Heart left ventricle (tissue), 13 donors: ENCODE data around the gene LLPH.

ENCODE experiments used
- POLR2A ChIP-seq, 2 donors: fragments of 450-650 bp; IDR thresholded peaks; one replicate each; pipeline ENCODE4 v1.6.1; 2017; ENCODE audit warnings: antibody characterized with exemption in 2 of 2, mild to moderate bottlenecking in 2 of 2, moderate library complexity in 2 of 2
- TF ChIP-seq, protein P1 (sequence below), 12 donors: fragments of 200-600 bp; sonication (generic) in 4 of 12; IDR thresholded peaks; one replicate each; pipeline versions ENCODE4 v1.5.0 to v1.8.0; 2018 to 2022; ENCODE audit warnings: antibody characterized with exemption in 12 of 12, mild to moderate bottlenecking in 5 of 12
- donor health status: ischemic (EF 13 %, LVEDD 7.1; RV severe dilation, severe dysfunction).
- donor health status: DM: no; HTN: yes; CAD: no.
- donor health status: DM: no; HTN: no; CAD: no.
- donor health status: ischemic (EF 25% LVEDD 6.9; RV normal size, moderate dysfunction).
- donor health status: ischemic (EF 25% LVEDD 5.7; RV mildly dilated, moderate dysfunction).
- donor health status: ischemic (EF 35%, LVEDD 5.7; RV mildly dilated, moderate dysfunction).
- donor health status: nonischemic (EF 11% LVEDD 7.7; RV severe dilation, severe dysfunction).
- donor health status: DM: yes; HTN: yes; CAD: no.
- donor health status: PGD.
- donor health status: ischemic (EF 29% LVEDD 5.4; RV normal size, mild dysfunction).
- donor health status: nonischemic (EF 23%, LVEDD 6.1; RV moderate dilation, normal function).

DNA sequence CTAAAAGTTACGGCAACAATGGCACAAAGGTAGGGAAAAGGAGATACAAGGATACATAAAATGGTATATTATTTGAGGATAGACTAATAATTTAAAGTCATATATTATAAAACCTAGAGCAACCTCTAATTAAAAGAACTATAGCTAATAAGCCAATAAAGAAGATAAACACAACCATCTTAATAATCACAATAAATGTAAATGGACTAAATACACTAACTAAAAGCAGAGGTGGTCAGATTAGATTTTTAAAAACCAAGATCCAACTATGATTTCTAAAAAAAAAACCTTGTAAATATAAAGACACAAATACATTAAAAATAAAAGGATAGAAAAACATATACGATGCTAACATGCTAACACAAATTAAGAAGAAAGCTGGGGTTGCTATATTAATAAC is 10.7 kb upstream of the LLPH start:
- TF ChIP-seq, protein P1, sequence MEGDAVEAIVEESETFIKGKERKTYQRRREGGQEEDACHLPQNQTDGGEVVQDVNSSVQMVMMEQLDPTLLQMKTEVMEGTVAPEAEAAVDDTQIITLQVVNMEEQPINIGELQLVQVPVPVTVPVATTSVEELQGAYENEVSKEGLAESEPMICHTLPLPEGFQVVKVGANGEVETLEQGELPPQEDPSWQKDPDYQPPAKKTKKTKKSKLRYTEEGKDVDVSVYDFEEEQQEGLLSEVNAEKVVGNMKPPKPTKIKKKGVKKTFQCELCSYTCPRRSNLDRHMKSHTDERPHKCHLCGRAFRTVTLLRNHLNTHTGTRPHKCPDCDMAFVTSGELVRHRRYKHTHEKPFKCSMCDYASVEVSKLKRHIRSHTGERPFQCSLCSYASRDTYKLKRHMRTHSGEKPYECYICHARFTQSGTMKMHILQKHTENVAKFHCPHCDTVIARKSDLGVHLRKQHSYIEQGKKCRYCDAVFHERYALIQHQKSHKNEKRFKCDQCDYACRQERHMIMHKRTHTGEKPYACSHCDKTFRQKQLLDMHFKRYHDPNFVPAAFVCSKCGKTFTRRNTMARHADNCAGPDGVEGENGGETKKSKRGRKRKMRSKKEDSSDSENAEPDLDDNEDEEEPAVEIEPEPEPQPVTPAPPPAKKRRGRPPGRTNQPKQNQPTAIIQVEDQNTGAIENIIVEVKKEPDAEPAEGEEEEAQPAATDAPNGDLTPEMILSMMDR (IDR thresholded peaks at IDR 0.05): no peak
- TF ChIP-seq POLR2A (IDR thresholded peaks at IDR 0.05): no peak
